Stimulated activated CD4-positive, alpha-beta T cell treated with anti-CD3 and anti-CD28 coated beads, Interleukin-1b, Interleukin-23, amount 100 ng/mL, for 24 hours (primary cell): ENCODE data around the gene HSF2BP.
"Not testable (repeated sequence)": the region's sequence is repeated elsewhere in the genome, so short reads cannot be mapped to it uniquely, and the experiment has no call there.

Source experiments
- DNase-seq, 4 experiments: peaks; one replicate each; pipeline ENCODE4 v3.0.0-alpha.2; 2020; ENCODE audit warnings: low read depth in 4 of 4, low spot score in 1 of 4

The HSF2BP gene

DNA sequence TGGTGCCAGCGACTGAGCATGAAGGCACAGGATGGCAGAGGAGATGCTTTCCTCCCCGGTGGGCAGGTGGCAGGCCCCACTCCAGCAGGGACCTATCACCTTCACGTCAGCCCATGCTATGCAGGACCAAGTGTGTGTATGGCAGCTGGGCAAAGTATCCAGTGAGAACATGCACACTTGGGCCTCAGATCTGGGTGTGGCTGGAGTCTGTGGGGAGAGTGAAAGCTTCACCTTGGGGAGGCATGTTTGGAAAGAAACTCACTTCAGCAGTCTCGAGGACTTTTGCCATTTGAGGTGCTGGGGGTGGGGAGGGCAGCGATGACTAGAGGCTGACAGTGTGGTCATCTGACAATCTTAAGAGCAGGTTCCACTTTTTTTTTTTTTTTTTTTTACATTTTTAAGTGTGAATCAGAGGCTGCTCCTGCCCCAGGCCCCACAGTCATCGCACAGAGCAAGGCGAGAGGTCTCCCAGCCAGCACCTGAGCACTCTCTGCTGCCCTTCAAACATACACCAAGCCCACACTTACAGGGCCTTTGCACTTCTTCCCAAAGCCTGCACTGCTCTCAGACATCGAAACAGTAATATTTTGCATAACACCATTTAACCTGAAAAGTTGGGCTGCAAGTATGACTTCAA, 136.7 kb downstream of the HSF2BP start:
- not testable (repeated sequence) for DNase-seq

DNA sequence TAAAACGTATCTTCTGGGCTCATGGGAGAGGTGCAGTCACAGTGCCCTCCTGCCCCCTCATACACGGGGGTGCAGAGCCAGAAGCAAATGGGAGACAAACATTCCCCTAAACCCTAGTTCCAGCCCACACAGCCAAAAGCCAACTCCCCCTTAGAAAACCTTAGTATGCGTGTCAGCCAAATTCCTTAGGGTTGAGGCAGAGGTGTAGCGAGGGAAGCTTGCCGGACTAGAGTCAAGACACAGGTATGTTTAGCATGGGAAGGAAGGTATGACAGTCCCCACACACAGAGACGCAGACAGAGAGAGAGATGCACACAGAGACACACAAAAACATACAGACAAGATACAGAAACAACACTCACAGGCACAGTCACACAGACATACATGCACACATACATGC, 141.6 kb downstream of the HSF2BP start:
- not testable (repeated sequence) for DNase-seq

DNA sequence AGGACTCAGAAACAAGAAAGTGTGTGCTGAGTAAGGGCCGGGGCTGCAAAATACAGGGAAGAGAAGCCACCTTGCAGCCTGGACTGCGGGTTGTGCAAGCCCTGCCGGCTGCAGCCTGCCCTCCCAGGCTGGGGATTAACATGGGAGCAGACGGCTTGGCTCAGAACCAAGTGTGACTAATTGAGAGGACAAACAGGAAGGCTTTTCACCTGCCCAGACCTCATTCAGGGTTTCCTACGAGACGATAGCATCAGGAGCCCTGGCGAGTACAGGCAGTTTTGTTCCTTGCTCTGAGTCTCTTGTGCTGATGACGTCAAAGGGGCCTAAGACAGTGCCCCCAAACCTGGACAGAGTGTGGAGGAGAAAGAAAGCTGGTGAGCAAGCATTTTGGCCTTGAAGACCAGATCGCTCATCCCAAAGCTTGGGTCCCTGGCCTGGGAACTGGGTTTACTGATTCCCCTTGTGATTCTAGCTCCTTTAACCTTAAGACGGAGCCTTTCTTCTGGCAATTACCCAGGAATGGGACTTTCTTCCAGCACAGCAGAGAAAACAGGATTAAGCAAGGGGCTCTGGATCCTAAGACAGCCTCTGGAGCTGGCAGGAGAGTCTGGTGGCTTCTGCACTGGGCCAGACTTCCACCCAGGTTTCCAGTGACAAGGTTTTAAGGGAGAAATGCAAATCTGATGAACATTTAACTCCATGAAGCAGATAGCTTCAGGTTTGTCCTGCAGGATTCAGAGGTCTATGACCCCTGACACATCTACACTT, 142.2 kb downstream of the HSF2BP start:
- not testable (repeated sequence) for DNase-seq

DNA sequence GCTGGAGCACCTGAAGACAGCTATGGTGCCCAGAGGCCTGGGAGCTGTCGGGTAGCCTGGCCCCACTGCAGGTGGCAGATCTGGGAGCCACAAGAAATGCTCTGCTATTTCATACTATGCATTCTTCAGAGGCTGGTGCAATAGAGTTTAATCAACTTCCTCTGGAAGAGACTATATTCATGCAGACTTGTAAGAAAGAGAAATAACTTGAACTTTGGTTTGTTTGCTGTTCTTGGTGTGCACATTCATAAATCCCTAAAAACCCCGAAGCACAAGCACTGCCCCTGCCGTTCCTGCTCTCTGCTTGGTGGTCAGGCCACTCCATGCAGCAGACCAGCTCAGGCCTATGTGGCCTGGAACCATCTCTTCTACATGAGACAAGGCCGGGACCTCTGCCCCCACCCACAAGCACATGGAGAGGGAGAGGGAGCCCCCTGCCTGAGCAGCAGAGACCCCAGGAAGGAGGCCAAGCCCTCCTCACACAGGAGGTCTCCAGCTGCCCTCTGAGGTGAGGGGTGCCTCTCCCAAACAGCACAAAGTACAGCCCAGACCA, 142.9 kb downstream of the HSF2BP start:
- not testable (repeated sequence) for DNase-seq

- DNase-seq, result not testable (repeated sequence)
These were observed 144.5 kb downstream of the HSF2BP start for GRCh38 chr21:43514834-43515233.

GRCh38 chr21:43513023-43513422, 146.3 kb downstream of the HSF2BP start:
- not testable (repeated sequence) for DNase-seq

GRCh38 chr21:43511209-43511608, 148.1 kb downstream of the HSF2BP start:
- not testable (repeated sequence) for DNase-seq

- not testable (repeated sequence) for DNase-seq
These were observed 148.6 kb downstream of the HSF2BP start for GRCh38 chr21:43510669-43511068.

DNA sequence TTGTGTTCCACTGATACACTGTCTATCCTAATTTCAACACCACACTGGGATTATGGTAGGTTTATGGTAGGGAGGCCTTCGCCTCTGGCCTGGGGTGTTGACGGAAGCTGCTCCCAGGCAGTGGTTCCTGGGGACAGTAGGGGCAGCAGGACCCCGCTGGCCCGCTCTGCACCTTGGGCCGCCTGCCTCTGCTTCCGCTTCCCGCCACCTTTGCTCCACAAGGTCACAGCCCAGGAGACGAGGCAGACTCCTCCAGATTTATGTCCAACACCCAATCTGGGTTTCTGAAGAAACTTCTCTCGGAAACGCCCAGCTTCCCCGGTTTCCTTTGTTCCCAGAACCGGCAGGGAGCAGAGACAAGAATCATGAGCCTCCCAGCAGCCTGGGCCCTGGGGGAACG, 155.4 kb downstream of the HSF2BP start:
- not testable (repeated sequence) for DNase-seq

- DNase-seq, result not testable (repeated sequence)
These were observed 156.1 kb downstream of the HSF2BP start for GRCh38 chr21:43503075-43503750.

DNA sequence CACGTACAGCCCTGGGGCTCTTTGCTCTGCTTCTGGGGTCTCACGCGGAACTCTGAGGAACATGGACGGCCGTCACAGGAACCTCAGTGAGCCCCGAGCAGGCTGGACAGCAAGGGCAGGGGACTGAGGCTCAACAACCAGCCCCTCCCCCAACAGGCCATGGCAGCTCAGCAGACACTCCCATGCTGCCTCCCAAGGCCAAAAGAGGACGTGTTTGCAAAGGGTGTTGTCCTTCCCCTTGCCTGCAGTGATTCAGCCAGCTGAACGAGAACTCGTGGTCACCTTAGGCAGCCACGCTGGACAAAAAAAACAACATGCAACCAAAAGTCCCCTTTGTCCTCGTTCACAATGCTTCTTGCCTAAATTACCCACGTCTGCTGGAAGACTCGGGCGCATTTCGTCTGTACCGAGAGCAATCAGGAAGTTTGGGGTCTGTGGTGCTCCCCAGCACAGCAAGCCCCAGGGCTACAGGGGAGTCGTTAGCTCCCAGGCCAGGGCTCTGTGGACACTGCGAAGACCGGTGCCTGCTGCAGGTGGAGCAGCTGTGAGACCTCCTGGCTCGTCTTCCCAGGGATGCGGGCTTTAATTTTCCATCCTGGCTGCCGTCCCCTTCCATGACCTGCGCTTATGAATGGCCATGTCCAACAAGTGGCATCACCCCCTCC, 156.7 kb downstream of the HSF2BP start:
- not testable (repeated sequence) for DNase-seq

DNA sequence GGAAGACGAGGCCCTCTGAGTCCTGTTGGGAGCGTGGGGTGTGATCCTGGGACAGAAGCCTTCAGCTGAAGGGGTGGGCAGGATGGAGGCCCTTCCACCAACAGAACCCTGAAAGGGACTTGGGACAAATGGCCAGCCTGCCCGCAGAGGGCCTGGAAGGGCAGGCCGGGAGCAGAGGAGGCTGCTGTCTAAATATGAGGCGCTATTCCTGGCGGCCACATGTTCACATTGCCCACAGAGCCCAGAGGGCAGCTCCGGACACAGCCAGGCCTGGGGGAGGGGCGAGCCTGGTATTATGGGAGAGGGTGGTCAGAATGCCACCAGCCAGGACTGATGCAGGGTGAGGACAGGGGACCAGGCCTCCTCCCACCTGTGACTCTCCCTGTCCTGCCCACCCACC, 160.4 kb downstream of the HSF2BP start:
- DNase-seq, result not testable (repeated sequence)

- DNase-seq, result not testable (repeated sequence)
These were observed 161.2 kb downstream of the HSF2BP start for GRCh38 chr21:43498065-43498464.

- DNase-seq, result not testable (repeated sequence)
These were observed 164.8 kb downstream of the HSF2BP start for GRCh38 chr21:43494279-43495012.

GRCh38 chr21:43493471-43493870, 165.8 kb downstream of the HSF2BP start:
- DNase-seq, result not testable (repeated sequence)

- not testable (repeated sequence) for DNase-seq
These were observed 171.1 kb downstream of the HSF2BP start for GRCh38 chr21:43488235-43488634.

- DNase-seq, result not testable (repeated sequence)
These were observed 173.2 kb downstream of the HSF2BP start for GRCh38 chr21:43486051-43486450.

GRCh38 chr21:43485016-43485415, 174.3 kb downstream of the HSF2BP start:
- DNase-seq, result not testable (repeated sequence)

- DNase-seq, result not testable (repeated sequence)
These were observed 180.1 kb downstream of the HSF2BP start for GRCh38 chr21:43479197-43479596.
